CD4-positive, CD25-positive, alpha-beta regulatory T cell (primary cell): ENCODE data around the gene HAPLN1. TPM values are rescaled to one million over a fixed set of nuclear protein-coding genes. Genes with fewer than 3 reads are reported as not detected.
"Not testable (repeated sequence)": the region's sequence is repeated elsewhere in the genome, so short reads cannot be mapped to it uniquely, and the experiment has no call there.

Experiments
- ATAC-seq, 2 donors: fragments of 150-1000 bp; cut with Tn5 transposase; one replicate each; pipeline ENCODE4 v1.10.0; 2021; ENCODE audit warnings: low read depth in 2 of 2, moderate number of reproducible peaks in 2 of 2, moderate library complexity in 1 of 2
- DNase-seq, 3 donors: peaks; one replicate each; pipeline versions ENCODE4 v3.0.0 to v3.0.0-alpha.2; 2012 to 2022; ENCODE audit warnings: mixed read lengths in 1 of 3
- H3K27ac ChIP-seq: one replicate; pipeline ENCODE4 v1.7.0; 2013; ENCODE audit warnings: mild to moderate bottlenecking, low read length; ENCODE audit not compliant: insufficient read depth, poor library complexity, severe bottlenecking
- H3K27me3 ChIP-seq: one replicate; pipeline ENCODE4 v1.7.0; 2013; ENCODE audit warnings: low read length; ENCODE audit not compliant: control insufficient read depth, insufficient read depth
- H3K36me3 ChIP-seq: one replicate; pipeline ENCODE4 v1.7.0; 2013; ENCODE audit warnings: mild to moderate bottlenecking, low read length, moderate library complexity; ENCODE audit not compliant: control insufficient read depth, insufficient read depth
- H3K4me1 ChIP-seq: 2 replicates; pipeline ENCODE4 v1.7.0; 2013; ENCODE audit warnings: mild to moderate bottlenecking, low read length; ENCODE audit not compliant: insufficient read depth, control insufficient read depth, poor library complexity, severe bottlenecking
- H3K4me3 ChIP-seq: one replicate; pipeline ENCODE4 v1.7.0; 2013; ENCODE audit warnings: low read depth, mild to moderate bottlenecking, low read length, moderate library complexity
- H3K9me3 ChIP-seq, 2 experiments: 1 replicate in 1 of 2; 2 replicates in 1 of 2; pipeline ENCODE4 v1.7.0; 2013; ENCODE audit warnings: low read length in 2 of 2, mild to moderate bottlenecking in 1 of 2, moderate library complexity in 1 of 2; ENCODE audit not compliant: control insufficient read depth in 2 of 2
- H3K27ac Mint-ChIP-seq, 3 donors: one replicate each; pipeline ENCODE4 v1.8.0; 2020 to 2022; ENCODE audit warnings: mild to moderate bottlenecking in 3 of 3, mixed read lengths in 3 of 3, moderate library complexity in 2 of 3
- H3K27me3 Mint-ChIP-seq: one replicate; pipeline ENCODE4 v1.8.0; 2022; ENCODE audit warnings: mild to moderate bottlenecking, mixed read lengths
- H3K36me3 Mint-ChIP-seq: one replicate; pipeline ENCODE4 v1.8.0; 2020; ENCODE audit warnings: mixed read lengths
- H3K4me1 Mint-ChIP-seq, 4 donors: one replicate each; pipeline ENCODE4 v1.8.0; 2020 to 2022; ENCODE audit warnings: mixed read lengths in 4 of 4, mild to moderate bottlenecking in 1 of 4
- H3K4me3 Mint-ChIP-seq, 4 donors: one replicate each; pipeline ENCODE4 v1.8.0; 2020 to 2022; ENCODE audit warnings: mild to moderate bottlenecking in 4 of 4, mixed read lengths in 4 of 4, moderate library complexity in 3 of 4
- H3K9me3 Mint-ChIP-seq, 7 donors: one replicate each; pipeline ENCODE4 v1.8.0; 2020 to 2022; ENCODE audit warnings: mixed read lengths in 7 of 7, mild to moderate bottlenecking in 3 of 7, moderate library complexity in 2 of 7
- polyA plus RNA-seq, 4 donors: library from polyadenylated mRNA; unstranded; fragments of 300-500 nt; fragmentation: Illumina TruSeq; gene quantifications; one replicate each; pipeline ENCODE4 v1.2.3, GENCODE V29; 2021
- total RNA-seq: library from RNA; stranded (reverse); gene quantifications from one replicate; pipeline ENCODE4 v1.2.3, GENCODE V29; 2022

The HAPLN1 gene
- total and polyA plus RNA-seq, 5 donors from 2014 or later, result not detected

GRCh38 chr5:83744821-83745220 lies 24.2 kb upstream of the HAPLN1 start:
- ATAC-seq (no peak), DNase-seq (no peak)
- Mint-ChIP-seq H3K27me3 (no peaks in the 10 kb centered on the region), H3K4me1 (no peaks in the 10 kb centered on the region), H3K27ac (no peak overlapping the region), H3K9me3 (peaks cover 1 to 7% (median 2%) of the 10 kb centered on the region in 7 donors), H3K36me3 (no peaks in the 10 kb centered on the region), H3K4me3 (no peak overlapping the region)
- Histone ChIP-seq H3K9me3 (no peaks in the 10 kb centered on the region), H3K4me3 (no peak overlapping the region), H3K27me3 (no peaks in the 10 kb centered on the region), H3K27ac (no peak overlapping the region), H3K36me3 (no peaks in the 10 kb centered on the region), H3K4me1 (no peaks in the 10 kb centered on the region)

DNA sequence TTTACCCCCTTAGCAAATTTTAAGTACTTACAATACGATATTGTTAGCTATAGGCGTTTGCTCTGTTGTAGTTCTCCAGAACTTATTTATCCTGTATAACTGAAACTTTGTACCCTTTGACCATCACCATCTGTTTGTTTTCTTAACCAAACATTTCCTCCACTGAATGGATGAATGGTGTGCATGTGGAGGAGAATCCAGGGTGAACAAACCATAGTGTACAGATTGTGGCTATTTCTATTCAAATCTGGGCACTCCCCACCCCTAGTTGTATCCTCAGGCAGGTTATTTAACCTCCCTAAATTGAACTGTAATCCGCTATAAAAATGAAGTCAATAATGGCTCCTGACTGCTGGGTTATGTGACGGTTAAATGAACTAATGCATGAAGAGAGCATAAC lies 21.4 kb upstream of the HAPLN1 start:
- Histone ChIP-seq H3K36me3 (no peaks in the 10 kb centered on the region), H3K4me3 (no peak overlapping the region), H3K4me1 (no peaks in the 10 kb centered on the region), H3K27me3 (no peaks in the 10 kb centered on the region), H3K9me3 (no peaks in the 10 kb centered on the region), H3K27ac (no peak overlapping the region)
- no peak overlapping the region for H3K4me3 Mint-ChIP-seq
- ATAC-seq, result no peak
- peaks cover 0 to 5% (median 0%) of the 10 kb centered on the region in 7 donors for H3K9me3 Mint-ChIP-seq
- no peaks in the 10 kb centered on the region for H3K36me3 Mint-ChIP-seq
- H3K4me1 Mint-ChIP-seq, result no peaks in the 10 kb centered on the region
- no peak overlapping the region for H3K27ac Mint-ChIP-seq
- no peak for DNase-seq
- H3K27me3 Mint-ChIP-seq, result no peaks in the 10 kb centered on the region

DNA sequence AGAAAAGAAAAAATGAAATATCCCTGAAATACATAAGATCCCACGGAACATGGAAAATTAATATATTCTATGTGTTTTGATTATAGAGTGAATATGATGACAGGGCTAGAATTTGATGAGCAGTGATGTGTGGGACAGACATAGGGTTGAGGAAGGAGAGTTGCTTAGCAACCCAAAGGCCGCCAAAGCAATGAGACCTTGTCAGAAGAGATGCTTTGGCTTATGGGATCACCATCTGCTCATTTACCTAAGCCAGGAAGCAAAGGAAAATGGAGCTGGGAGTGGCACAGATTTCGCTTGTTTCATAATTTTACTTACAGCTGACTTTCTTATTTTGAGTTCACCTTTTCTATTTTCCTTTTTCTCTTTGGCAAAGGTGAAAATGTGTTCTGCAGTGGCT lies 20.9 kb upstream of the HAPLN1 start:
- H3K27ac Mint-ChIP-seq, result no peak overlapping the region
- H3K4me1 ChIP-seq, result no peaks in the 10 kb centered on the region
- H3K36me3 Mint-ChIP-seq, result no peaks in the 10 kb centered on the region
- no peaks in the 10 kb centered on the region for H3K9me3 ChIP-seq
- H3K4me1 Mint-ChIP-seq, result no peaks in the 10 kb centered on the region
- ATAC-seq, result no peak
- no peaks in the 10 kb centered on the region for H3K36me3 ChIP-seq
- H3K9me3 Mint-ChIP-seq, result peaks cover 0 to 5% (median 0%) of the 10 kb centered on the region in 7 donors
- DNase-seq, result no peak
- no peaks in the 10 kb centered on the region for H3K27me3 Mint-ChIP-seq
- H3K4me3 ChIP-seq, result no peak overlapping the region
- no peaks in the 10 kb centered on the region for H3K27me3 ChIP-seq
- H3K27ac ChIP-seq, result no peak overlapping the region
- H3K4me3 Mint-ChIP-seq, result no peak overlapping the region

GRCh38 chr5:83740741-83741140 lies 20.1 kb upstream of the HAPLN1 start:
- no peak overlapping the region for H3K27ac ChIP-seq
- no peaks in the 10 kb centered on the region for H3K27me3 Mint-ChIP-seq
- H3K27me3 ChIP-seq, result no peaks in the 10 kb centered on the region
- H3K4me3 ChIP-seq, result no peak overlapping the region
- DNase-seq (no peak), ATAC-seq (no peak)
- H3K9me3 ChIP-seq, result no peaks in the 10 kb centered on the region
- peaks cover 0 to 5% (median 0%) of the 10 kb centered on the region in 7 donors for H3K9me3 Mint-ChIP-seq
- H3K4me3 Mint-ChIP-seq, result no peak overlapping the region
- no peaks in the 10 kb centered on the region for H3K36me3 ChIP-seq
- no peaks in the 10 kb centered on the region for H3K4me1 ChIP-seq
- H3K27ac Mint-ChIP-seq, result no peak overlapping the region
- H3K36me3 Mint-ChIP-seq, result no peaks in the 10 kb centered on the region
- H3K4me1 Mint-ChIP-seq, result no peaks in the 10 kb centered on the region

DNA sequence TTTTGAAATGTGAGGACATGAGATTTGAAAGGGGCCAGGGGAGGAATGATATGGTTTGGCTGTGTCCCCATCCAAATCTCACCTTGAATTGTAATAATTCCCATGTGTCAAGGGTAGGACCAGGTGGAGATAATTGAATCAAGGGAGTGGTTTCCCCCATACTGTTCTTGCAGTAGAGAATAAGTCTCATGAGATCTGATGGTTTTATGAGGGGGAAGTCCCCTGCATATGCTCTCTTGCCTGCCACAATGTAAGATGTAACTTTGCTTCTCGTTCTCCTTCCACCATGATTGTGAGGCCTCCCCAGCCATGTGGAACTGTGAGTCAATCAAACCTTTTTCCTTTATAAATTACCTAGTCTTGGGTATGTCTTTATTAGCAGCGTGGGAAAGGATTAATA lies 15.5 kb upstream of the HAPLN1 start:
- not testable (repeated sequence) for H3K36me3 ChIP-seq, H3K27me3 ChIP-seq, H3K9me3 ChIP-seq, H3K4me1 Mint-ChIP-seq, H3K36me3 Mint-ChIP-seq, ATAC-seq, H3K27ac Mint-ChIP-seq, H3K9me3 Mint-ChIP-seq, DNase-seq, H3K27me3 Mint-ChIP-seq, H3K27ac ChIP-seq, H3K4me1 ChIP-seq, H3K4me3 Mint-ChIP-seq, H3K4me3 ChIP-seq

GRCh38 chr5:83735058-83735457 lies 14.4 kb upstream of the HAPLN1 start:
- H3K27me3 ChIP-seq, H3K4me3 ChIP-seq, H3K4me1 ChIP-seq, H3K36me3 ChIP-seq, H3K27ac Mint-ChIP-seq, H3K27ac ChIP-seq, H3K4me1 Mint-ChIP-seq, ATAC-seq, H3K4me3 Mint-ChIP-seq, H3K27me3 Mint-ChIP-seq, H3K36me3 Mint-ChIP-seq, H3K9me3 Mint-ChIP-seq, DNase-seq, H3K9me3 ChIP-seq: not testable (repeated sequence)

GRCh38 chr5:83731638-83732037 lies 11.0 kb upstream of the HAPLN1 start:
- no peaks in the 10 kb centered on the region for H3K36me3 ChIP-seq
- H3K4me3 Mint-ChIP-seq, result no peak overlapping the region
- H3K27ac Mint-ChIP-seq, result no peak overlapping the region
- DNase-seq, result no peak
- no peak overlapping the region for H3K4me3 ChIP-seq
- H3K27ac ChIP-seq, result no peak overlapping the region
- no peaks in the 10 kb centered on the region for H3K9me3 ChIP-seq
- no peaks in the 10 kb centered on the region for H3K4me1 Mint-ChIP-seq
- H3K36me3 Mint-ChIP-seq, result no peaks in the 10 kb centered on the region
- no peaks in the 10 kb centered on the region for H3K27me3 ChIP-seq
- ATAC-seq, result no peak
- H3K27me3 Mint-ChIP-seq, result no peaks in the 10 kb centered on the region
- H3K4me1 ChIP-seq, result no peaks in the 10 kb centered on the region
- peaks cover 0 to 3% (median 0%) of the 10 kb centered on the region in 7 donors for H3K9me3 Mint-ChIP-seq

- no peak overlapping the region for H3K4me3 ChIP-seq
- ATAC-seq (no peak), DNase-seq (no peak)
- H3K4me1 Mint-ChIP-seq, result no peaks in the 10 kb centered on the region
- no peak overlapping the region for H3K27ac Mint-ChIP-seq
- H3K4me3 Mint-ChIP-seq, result no peak overlapping the region
- H3K9me3 ChIP-seq, result no peaks in the 10 kb centered on the region
- H3K9me3 Mint-ChIP-seq, result peaks cover 0 to 3% (median 0%) of the 10 kb centered on the region in 7 donors
- no peaks in the 10 kb centered on the region for H3K36me3 Mint-ChIP-seq
- no peaks in the 10 kb centered on the region for H3K27me3 Mint-ChIP-seq
- no peak overlapping the region for H3K27ac ChIP-seq
- no peaks in the 10 kb centered on the region for H3K27me3 ChIP-seq
- no peaks in the 10 kb centered on the region for H3K36me3 ChIP-seq
- no peaks in the 10 kb centered on the region for H3K4me1 ChIP-seq
These were observed 8.7 kb upstream of the HAPLN1 start for GRCh38 chr5:83729362-83729761.
